Gastrocnemius medialis (tissue), 4 donors: ENCODE data around the gene VGLL4.
A peak's percentile ranks its signal among the peaks of the same experiment; 100 is the strongest.

Source experiments
- POLR2A ChIP-seq, 2 donors: fragments of 450-650 bp; IDR thresholded peaks; one replicate each; pipeline ENCODE4 v1.6.1; 2017; ENCODE audit warnings: antibody characterized with exemption in 2 of 2, mild to moderate bottlenecking in 2 of 2, moderate library complexity in 2 of 2
- TF ChIP-seq, protein P1 (sequence below), 5 experiments: fragments of 450-650 bp in 3 of 5; fragments of 200-600 bp in 2 of 5; sonication (generic) in 2 of 5; IDR thresholded peaks in 4 of 5; conservative IDR thresholded peaks in 1 of 5; 1 replicate in 4 of 5; 2 replicates in 1 of 5; pipeline ENCODE4 v1.5.1; 2016 to 2019; ENCODE audit warnings: antibody characterized with exemption in 5 of 5, mild to moderate bottlenecking in 3 of 5, moderate library complexity in 3 of 5

DNA sequence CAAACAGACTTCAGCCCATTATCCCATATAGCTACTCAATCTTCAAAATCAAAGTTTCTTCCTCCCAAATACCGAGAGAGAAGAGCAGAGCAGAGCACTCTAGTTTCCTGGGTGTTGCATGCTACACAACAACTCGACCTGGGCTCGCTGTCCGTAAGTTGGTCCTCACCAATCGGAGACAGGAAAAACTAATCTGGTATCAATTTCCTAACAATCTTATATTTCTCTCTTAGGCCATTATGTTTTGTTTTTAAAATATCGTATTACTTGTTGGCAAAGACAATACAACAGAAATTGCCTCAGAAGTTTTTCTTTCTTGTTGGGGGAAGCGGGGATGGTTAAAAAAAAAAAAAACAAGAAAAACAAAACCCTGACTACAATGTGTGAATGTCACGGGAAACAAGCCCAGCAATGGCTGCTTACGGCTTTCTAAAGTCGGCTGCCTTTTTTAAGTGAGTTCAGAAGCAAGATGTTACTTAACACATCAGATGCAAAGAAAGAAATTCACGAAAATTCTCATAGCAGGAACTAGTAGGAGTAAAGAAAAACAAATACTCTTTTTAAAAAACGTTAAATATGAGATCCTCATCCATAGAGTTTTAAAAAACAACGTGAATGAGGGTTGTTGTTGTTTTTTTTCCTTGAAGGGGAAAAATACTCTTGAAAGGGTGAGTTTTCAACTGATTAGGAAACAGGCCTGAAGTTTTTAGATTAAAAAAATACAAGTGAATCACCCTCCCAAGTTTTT is 1.9 kb downstream of the VGLL4 start:
- TF ChIP-seq, protein P1, sequence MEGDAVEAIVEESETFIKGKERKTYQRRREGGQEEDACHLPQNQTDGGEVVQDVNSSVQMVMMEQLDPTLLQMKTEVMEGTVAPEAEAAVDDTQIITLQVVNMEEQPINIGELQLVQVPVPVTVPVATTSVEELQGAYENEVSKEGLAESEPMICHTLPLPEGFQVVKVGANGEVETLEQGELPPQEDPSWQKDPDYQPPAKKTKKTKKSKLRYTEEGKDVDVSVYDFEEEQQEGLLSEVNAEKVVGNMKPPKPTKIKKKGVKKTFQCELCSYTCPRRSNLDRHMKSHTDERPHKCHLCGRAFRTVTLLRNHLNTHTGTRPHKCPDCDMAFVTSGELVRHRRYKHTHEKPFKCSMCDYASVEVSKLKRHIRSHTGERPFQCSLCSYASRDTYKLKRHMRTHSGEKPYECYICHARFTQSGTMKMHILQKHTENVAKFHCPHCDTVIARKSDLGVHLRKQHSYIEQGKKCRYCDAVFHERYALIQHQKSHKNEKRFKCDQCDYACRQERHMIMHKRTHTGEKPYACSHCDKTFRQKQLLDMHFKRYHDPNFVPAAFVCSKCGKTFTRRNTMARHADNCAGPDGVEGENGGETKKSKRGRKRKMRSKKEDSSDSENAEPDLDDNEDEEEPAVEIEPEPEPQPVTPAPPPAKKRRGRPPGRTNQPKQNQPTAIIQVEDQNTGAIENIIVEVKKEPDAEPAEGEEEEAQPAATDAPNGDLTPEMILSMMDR (IDR thresholded peaks at IDR 0.05 in 4 of 5, conservative IDR thresholded peaks at IDR 0.05 in 1 of 5), result no peak
- peak in 1 of 2 donors; percentile 64 for TF ChIP-seq POLR2A (IDR thresholded peaks at IDR 0.05)
